ENCODE results near the gene AGAP5. TPM values are rescaled to one million over a fixed set of nuclear protein-coding genes. Genes with fewer than 3 reads are reported as not detected.
"Not testable (repeated sequence)": the region's sequence is repeated elsewhere in the genome, so short reads cannot be mapped to it uniquely, and the experiment has no call there.

The AGAP5 gene
- total and polyA plus RNA-seq, 2 of the 4 experiments (the other 2 are of a cell fraction), result 1.8 to 4.1 TPM

GRCh38 chr10:73695302-73695701 lies 2.6 kb downstream of the AGAP5 start:
- H3K79me1 ChIP-seq (ENCODE audit: low read depth in 1 of 2, low read length in 2 of 2); H3K9ac ChIP-seq (ENCODE audit: low read depth, low read length); H3K27ac ChIP-seq (ENCODE audit: insufficient read depth, low read length); H3K9me1 ChIP-seq (ENCODE audit: insufficient read depth, low read length); H3K56ac ChIP-seq (ENCODE audit: extremely low read depth, insufficient read depth, low read length); CTCF ChIA-PET; H3K4me3 ChIP-seq (ENCODE audit: insufficient read depth, low read depth, low read length); POLR2A ChIA-PET (ENCODE audit: unreplicated experiment); H3K4me2 ChIP-seq (ENCODE audit: low read depth, low read length); H4K8ac ChIP-seq (ENCODE audit: low read depth in 2 of 2, low read length in 2 of 2); H3K4me1 ChIP-seq (ENCODE audit: control insufficient read depth, insufficient read depth, low read length); BruUV-seq (replicated peaks); H3K14ac ChIP-seq (replicated peaks; ENCODE audit: low read depth, low read length); H3K36me3 ChIP-seq (ENCODE audit: control insufficient read depth, insufficient read depth, low read length); H3K4ac ChIP-seq (ENCODE audit: low read depth, low read length); H3K18ac ChIP-seq (ENCODE audit: low read depth, low read length); H3K23ac ChIP-seq (ENCODE audit: low read depth, low read length); in situ Hi-C loops (cut with MboI; ENCODE audit: low sequenced_read_pairs); ATAC-seq (ENCODE audit: low read depth); H3K9me3 ChIP-seq (ENCODE audit: control insufficient read depth, insufficient read depth, low read length); intact Hi-C loops (cut with micrococcal nuclease); H2BK5ac ChIP-seq (ENCODE audit: low read depth, low read length, poor library complexity, severe bottlenecking); H2BK120ac ChIP-seq (ENCODE audit: low read depth, low read length); H4K20me1 ChIP-seq (ENCODE audit: insufficient read depth, low read length); H2AK9ac ChIP-seq (replicated peaks; ENCODE audit: low read depth, low read length, poor library complexity); H2AK5ac ChIP-seq (ENCODE audit: low read depth, low read length); H2BK15ac ChIP-seq (ENCODE audit: low read depth, low read length); H2BK20ac ChIP-seq (ENCODE audit: low read depth, low read length); H2AFZ ChIP-seq (replicated peaks; ENCODE audit: low read length, poor library complexity); dilution Hi-C loops (cut with HindIII; ENCODE audit: low sequenced_read_pairs, unreplicated experiment); H4K91ac ChIP-seq (ENCODE audit: insufficient read depth, low read depth, low read length); H3K27me3 ChIP-seq (ENCODE audit: control insufficient read depth, insufficient read depth, low read length); H4K5ac ChIP-seq (ENCODE audit: low read depth, low read length): not testable (repeated sequence)
- DNase-seq, result peak; percentile 10

GRCh38 chr10:73690755-73691154 lies 7.2 kb downstream of the AGAP5 start:
- H2AK9ac ChIP-seq (replicated peaks; ENCODE audit: low read depth, low read length, poor library complexity); H3K4me1 ChIP-seq (ENCODE audit: control insufficient read depth, insufficient read depth, low read length); CTCF ChIA-PET; H3K56ac ChIP-seq (ENCODE audit: extremely low read depth, insufficient read depth, low read length); H2AK5ac ChIP-seq (ENCODE audit: low read depth, low read length); H3K9me3 ChIP-seq (ENCODE audit: control insufficient read depth, insufficient read depth, low read length); H3K27ac ChIP-seq (ENCODE audit: insufficient read depth, low read length); H2BK15ac ChIP-seq (ENCODE audit: low read depth, low read length); H4K8ac ChIP-seq (ENCODE audit: low read depth in 2 of 2, low read length in 2 of 2); H4K91ac ChIP-seq (ENCODE audit: insufficient read depth, low read depth, low read length); POLR2A ChIA-PET (ENCODE audit: unreplicated experiment); H3K18ac ChIP-seq (ENCODE audit: low read depth, low read length); H3K4me3 ChIP-seq (ENCODE audit: insufficient read depth, low read depth, low read length); H3K23ac ChIP-seq (ENCODE audit: low read depth, low read length); BruUV-seq (replicated peaks); H3K4ac ChIP-seq (ENCODE audit: low read depth, low read length); in situ Hi-C loops (cut with MboI; ENCODE audit: low sequenced_read_pairs); ATAC-seq (ENCODE audit: low read depth); H3K9ac ChIP-seq (ENCODE audit: low read depth, low read length); H3K36me3 ChIP-seq (ENCODE audit: control insufficient read depth, insufficient read depth, low read length); H3K4me2 ChIP-seq (ENCODE audit: low read depth, low read length); H2BK120ac ChIP-seq (ENCODE audit: low read depth, low read length); H3K79me1 ChIP-seq (ENCODE audit: low read depth in 1 of 2, low read length in 2 of 2); H2BK5ac ChIP-seq (ENCODE audit: low read depth, low read length, poor library complexity, severe bottlenecking); H2AFZ ChIP-seq (replicated peaks; ENCODE audit: low read length, poor library complexity); H3K27me3 ChIP-seq (ENCODE audit: control insufficient read depth, insufficient read depth, low read length); H3K9me1 ChIP-seq (ENCODE audit: insufficient read depth, low read length); H3K14ac ChIP-seq (replicated peaks; ENCODE audit: low read depth, low read length); intact Hi-C loops (cut with micrococcal nuclease); H4K20me1 ChIP-seq (ENCODE audit: insufficient read depth, low read length); H2BK20ac ChIP-seq (ENCODE audit: low read depth, low read length); H4K5ac ChIP-seq (ENCODE audit: low read depth, low read length); dilution Hi-C loops (cut with HindIII; ENCODE audit: low sequenced_read_pairs, unreplicated experiment); DNase-seq: not testable (repeated sequence)
- no CpG with 5 or more reads among the region's 6 CpGs for WGBS, 2 experiments (ENCODE audit: extremely low coverage in 2 of 2, insufficient read length in 1 of 2)
